ENCODE results near the gene GFOD1.
"Not testable (repeated sequence)": the region's sequence is repeated elsewhere in the genome, so short reads cannot be mapped to it uniquely, and the experiment has no call there.

GFOD1 gene

GRCh38 chr6:13511913-13512717 lies 24.7 kb upstream of the GFOD1 start:
- in situ Hi-C loops (cut with MboI; ENCODE audit: low sequenced_read_pairs) = no loop called here

DNA sequence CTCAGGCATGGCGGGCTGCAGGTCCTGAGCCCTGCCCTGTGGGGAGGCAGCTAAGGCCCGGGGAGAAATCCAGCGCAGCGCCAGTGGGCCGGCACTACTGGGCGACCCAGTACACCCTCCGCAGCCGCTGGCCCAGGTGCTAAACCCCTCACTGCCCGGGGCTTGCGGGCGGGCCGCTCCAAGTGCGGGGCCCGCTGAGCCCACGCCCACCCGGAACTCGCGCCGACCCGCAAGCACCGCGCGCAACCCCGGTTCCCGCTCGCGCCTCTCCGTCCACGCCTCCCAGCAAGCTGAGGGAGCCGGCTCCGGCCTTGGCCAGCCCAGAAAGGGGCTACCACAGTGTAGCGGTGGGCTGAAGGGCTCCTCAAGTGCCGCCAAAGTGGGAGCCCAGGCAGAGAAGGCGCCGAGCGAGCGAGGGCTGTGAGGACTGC lies 23.8 kb upstream of the GFOD1 start:
- in situ Hi-C loops (cut with MboI; ENCODE audit: low sequenced_read_pairs) = not testable (repeated sequence)

DNA sequence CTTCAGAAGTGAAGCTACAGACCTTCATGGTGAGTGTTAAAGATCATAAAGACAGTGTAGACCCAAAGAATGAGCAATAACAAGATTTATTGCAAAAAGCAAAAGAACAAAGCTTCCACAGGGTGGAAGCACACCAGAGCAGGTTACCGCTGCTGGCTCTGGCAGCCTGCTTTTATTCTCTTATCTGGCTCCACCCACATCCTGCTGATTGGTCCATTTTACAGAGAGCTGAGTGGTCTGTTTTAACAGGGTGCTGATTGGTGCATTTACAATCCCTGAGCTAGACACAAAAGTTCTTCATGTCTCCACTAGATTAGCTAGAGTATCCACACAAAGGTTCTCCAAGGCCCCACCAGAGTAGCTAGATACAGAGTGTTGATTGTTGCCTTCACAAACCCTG lies 23.0 kb upstream of the GFOD1 start:
- in situ Hi-C loops (cut with MboI; ENCODE audit: low sequenced_read_pairs) = not testable (repeated sequence)

DNA sequence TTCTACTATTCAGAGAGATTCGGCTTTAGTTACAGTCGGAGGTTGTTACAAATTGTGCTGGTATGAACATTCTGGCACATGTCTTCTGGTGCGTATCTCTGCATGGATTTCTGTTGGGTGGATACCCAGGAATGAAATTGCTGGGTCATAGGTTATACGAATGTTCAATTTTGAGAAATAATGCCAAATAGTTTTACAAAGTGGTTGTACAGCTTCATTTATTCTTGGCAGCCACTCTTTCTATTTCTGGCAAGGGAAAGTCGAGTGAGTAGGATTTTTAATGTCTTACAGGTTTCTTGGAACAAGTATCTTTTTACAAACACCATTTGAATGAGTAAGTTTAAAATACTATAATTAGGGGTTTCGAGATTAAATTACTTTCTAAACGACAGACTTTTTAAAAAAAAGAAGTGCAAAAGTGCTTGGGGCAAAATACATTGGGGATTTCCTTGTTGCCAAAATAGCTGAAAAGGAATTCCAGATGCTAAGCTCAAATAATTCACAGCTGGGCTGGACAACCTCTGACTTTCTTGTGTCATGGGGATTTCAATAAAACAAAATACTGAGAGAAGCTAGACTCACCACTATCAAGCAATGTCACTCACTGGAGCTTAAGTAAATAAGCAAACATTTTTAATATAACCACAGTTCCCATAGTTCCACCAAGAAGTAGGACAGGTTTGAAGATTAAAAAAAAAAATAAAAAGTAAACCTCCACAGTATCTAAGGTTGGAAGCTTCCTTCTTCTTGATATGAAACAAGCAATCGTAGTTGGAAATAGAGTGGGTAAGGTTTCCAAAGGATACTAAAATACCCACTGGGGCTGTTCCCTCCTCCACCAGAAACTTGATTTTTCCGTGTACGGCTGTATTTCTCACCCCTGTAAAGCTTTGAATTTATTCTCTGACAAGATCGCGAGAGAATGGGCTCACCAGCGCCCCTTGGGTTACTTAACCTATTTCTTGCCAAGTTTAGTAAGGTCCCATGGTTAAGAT lies 21.6 kb upstream of the GFOD1 start:
- in situ Hi-C loops (cut with MboI; ENCODE audit: low sequenced_read_pairs) = no loop called here

DNA sequence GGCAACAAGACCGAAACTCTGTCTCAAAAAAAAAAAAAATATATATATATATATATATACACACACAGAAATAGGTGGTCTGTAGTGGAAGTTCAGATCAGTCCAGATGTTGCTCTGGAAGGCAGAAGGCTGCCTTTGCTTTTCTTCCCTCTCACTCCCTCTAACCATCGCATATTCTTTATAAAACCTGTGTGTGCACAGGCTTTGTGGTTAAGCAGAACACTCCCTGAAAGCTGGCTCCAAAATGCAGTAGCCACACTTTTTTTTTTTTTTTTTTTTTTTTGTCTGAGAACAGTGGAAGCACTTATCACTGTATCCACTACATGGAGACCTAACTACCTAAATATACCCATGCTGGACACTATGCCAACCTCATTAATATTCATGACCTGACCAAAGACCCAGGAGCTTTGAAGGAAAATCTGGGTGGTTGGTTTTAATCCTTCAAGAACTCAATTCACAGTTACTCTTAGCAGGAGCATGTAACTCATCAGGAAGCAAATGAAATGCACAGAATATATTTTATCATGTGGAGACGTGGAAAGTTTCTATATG lies 20.0 kb upstream of the GFOD1 start:
- in situ Hi-C loops (cut with MboI; ENCODE audit: low sequenced_read_pairs) = no loop called here

- in situ Hi-C loops (cut with MboI; ENCODE audit: low sequenced_read_pairs) = no loop called here
Observed at GRCh38 chr6:13505345-13505734, 17.9 kb upstream of the GFOD1 start.

- in situ Hi-C loops (cut with MboI; ENCODE audit: low sequenced_read_pairs) = no loop called here
Observed at GRCh38 chr6:13504611-13505344, 17.4 kb upstream of the GFOD1 start.

GRCh38 chr6:13500915-13501314 lies 13.5 kb upstream of the GFOD1 start:
- in situ Hi-C loops (cut with MboI; ENCODE audit: low sequenced_read_pairs) = no loop called here

GRCh38 chr6:13500264-13500663 lies 12.9 kb upstream of the GFOD1 start:
- in situ Hi-C loops (cut with MboI; ENCODE audit: low sequenced_read_pairs) = no loop called here

- in situ Hi-C loops (cut with MboI; ENCODE audit: low sequenced_read_pairs) = no loop called here
Observed at GRCh38 chr6:13496513-13497190, 9.3 kb upstream of the GFOD1 start.

- in situ Hi-C loops (cut with MboI; ENCODE audit: low sequenced_read_pairs) = no loop called here
Observed at GRCh38 chr6:13495818-13496217, 8.4 kb upstream of the GFOD1 start.

DNA sequence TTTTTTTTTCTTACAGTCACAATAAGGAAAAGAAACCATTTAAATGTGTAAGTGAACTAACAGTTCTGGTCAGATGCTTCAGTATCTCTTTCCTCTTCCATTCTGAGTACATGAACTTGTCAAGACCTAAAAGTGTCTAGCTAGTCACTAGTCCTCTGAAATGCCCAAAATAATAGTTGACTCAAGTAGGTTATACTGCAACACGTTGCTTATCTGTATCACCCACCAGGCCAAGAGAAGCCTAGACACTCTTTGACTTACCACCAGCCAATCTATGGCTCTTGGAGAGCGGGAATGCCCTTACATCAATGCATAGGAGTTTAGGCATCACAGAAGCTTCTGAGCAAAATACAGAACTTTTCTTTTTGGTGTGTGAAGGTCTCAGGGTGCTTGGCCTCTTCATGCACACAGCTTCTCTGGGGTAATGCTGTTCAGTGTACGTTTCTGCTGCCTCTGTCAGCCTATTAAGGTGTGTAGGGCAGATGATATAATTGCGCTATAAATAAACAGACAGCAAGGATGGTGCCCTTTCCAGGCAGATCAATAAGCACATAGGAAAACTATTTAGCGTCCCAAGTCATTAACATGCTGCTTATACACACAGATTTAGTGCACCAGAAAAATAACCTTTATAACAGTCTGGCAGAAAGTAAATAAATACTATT lies 7.8 kb upstream of the GFOD1 start:
- in situ Hi-C loops (cut with MboI; ENCODE audit: low sequenced_read_pairs) = no loop called here

DNA sequence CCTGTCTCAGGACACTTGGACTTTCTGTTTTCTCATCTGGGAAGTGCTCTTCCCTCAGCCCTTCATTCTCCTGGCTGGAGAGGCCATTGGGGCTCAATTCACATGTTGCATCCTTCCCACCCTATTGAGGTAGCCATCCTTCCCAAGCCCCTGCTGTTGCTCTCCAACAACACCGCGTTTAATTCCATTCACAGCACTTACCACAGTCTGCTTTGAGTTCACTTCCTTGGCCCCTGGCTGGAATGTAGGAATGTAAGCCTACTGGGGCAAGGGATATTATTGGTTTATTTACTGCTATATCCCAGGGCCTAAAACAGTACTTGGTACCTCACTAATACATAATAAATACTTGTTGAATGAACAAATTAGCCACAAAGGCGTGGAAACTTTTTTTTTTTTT lies 6.7 kb upstream of the GFOD1 start:
- in situ Hi-C loops (cut with MboI; ENCODE audit: low sequenced_read_pairs) = no loop called here

- in situ Hi-C loops (cut with MboI; ENCODE audit: low sequenced_read_pairs) = no loop called here
Observed at GRCh38 chr6:13493147-13493546, 5.7 kb upstream of the GFOD1 start.

DNA sequence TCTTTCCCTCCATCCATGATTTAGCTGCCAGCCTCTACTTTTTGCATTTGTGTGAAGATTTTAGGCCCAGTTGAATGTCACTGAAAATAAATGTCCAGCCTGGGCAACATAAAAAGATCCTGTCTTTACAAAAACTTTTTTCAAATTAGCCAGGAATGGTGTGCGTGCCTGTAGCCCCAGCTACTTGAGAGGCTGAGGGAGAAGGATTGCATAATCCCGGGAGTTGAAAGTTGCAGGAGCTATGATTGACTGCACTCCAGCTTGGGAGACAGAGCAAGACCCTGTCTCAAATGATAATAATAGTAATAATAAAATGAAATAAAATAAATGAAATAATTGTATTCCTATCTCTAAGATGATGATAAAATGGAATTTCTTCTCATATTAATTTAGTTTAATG lies 5.0 kb upstream of the GFOD1 start:
- in situ Hi-C loops (cut with MboI; ENCODE audit: low sequenced_read_pairs) = no loop called here

GRCh38 chr6:13491538-13491937 lies 4.1 kb upstream of the GFOD1 start:
- in situ Hi-C loops (cut with MboI; ENCODE audit: low sequenced_read_pairs) = no loop called here

DNA sequence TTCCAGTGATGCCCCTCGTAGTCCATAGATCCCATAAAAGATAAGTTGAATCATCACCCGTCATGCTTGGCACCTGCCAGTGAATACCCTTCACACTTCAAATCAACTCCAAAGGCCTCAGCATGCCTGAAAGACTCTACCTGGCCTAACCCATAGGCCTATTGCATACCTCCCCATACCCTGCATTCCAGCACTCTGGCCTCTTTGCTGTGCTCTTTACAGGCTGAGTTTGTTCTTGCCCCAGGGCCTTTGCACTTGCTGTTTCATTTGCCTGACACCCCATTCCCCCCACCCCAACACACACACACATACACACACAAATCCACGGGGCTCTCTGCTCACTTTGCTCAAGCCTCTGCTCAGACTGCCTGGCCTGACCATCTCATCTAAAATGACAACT lies 3.0 kb upstream of the GFOD1 start:
- in situ Hi-C loops (cut with MboI; ENCODE audit: low sequenced_read_pairs) = no loop called here

GRCh38 chr6:13488896-13489237 lies 1.5 kb upstream of the GFOD1 start:
- in situ Hi-C loops (cut with MboI; ENCODE audit: low sequenced_read_pairs) = no loop called here

GRCh38 chr6:13488015-13488895 lies 855 bp upstream of the GFOD1 start:
- in situ Hi-C loops (cut with MboI; ENCODE audit: low sequenced_read_pairs) = no loop called here

All from HL-60/S4 treated with retinoic acid at 250 ng/mL for 4 days and 3 days (cell line).